Measurements from ENCODE around the gene GLB1L2.

DNA sequence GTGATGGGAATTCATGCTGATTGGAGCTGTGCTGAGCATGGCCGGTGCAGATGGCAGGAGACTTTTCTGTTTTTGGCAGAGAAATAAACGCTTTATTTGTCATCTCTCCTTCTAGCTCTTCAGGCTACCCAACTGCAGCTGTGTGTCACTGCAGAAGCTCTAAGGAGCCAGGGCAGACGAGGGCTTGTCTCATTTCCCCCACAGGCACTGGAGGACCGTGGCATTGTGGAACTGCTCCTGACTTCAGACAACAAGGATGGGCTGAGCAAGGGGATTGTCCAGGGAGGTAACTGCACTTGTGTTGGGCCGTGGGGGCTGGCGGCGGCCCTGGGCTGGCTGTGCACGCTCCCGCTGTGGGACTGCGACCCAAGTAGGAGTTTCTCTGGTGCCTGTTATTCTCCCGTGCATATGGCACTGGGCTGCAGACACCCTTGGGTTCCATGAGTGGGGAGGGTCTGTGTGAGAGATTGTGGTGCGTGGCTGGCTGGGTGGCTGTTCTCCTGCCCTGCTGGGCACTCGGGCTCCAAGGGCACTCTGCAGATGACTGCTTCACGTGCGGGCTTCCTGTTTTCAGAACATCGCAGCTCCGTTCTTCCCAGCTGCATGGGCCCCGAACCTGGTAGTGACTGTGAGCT lies 27.2 kb downstream of the GLB1L2 start:
- TF ChIP-seq ZNF274 (IDR thresholded peaks at IDR 0.05; ENCODE audit: low read depth, low read length) (no peak), YY1 (IDR thresholded peaks at IDR 0.05; ENCODE audit: insufficient read depth, insufficient read length) (no peak), SUZ12 (IDR thresholded peaks at IDR 0.05; ENCODE audit: extremely low read depth, insufficient read depth, insufficient read length) (no peak)
